Ovary (tissue), 3 donors: ENCODE measurements around the gene SUCLG1.

ENCODE experiments used
- POLR2A ChIP-seq: fragments of 450-650 bp; IDR thresholded peaks from one replicate; pipeline ENCODE4 v1.6.1; 2017; ENCODE audit warnings: antibody characterized with exemption, mild to moderate bottlenecking, moderate library complexity
- TF ChIP-seq, protein P1 (sequence below), 3 donors: fragments of 450-650 bp in 2 of 3; fragments of 200-600 bp in 1 of 3; IDR thresholded peaks; one replicate each; pipeline versions ENCODE4 v1.5.1 to v1.8.0; 2016 to 2022; ENCODE audit warnings: antibody characterized with exemption in 3 of 3, mild to moderate bottlenecking in 1 of 3
- donor health status: DM: no; HTN: no; CAD: no.

DNA sequence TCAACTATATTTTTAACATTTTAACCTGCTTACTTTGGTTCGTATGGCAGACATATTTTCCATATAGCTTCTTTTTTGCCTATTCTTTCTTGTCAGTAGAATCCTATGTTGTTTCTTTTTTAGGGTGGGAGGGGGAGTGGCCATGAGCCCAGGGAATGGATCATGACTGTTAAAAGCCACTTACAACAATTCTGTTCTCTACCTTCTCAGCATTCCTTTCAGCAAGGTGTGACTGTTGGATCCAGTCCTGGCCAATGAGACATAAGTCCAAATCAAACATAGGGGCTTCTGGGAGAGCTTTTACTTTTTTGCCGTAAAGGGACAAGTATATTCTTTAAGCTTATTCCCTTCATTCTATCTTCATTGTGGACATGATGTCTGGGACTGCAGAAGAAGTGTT is 32.2 kb upstream of the SUCLG1 start:
- TF ChIP-seq POLR2A: no peak
- TF ChIP-seq, protein P1, sequence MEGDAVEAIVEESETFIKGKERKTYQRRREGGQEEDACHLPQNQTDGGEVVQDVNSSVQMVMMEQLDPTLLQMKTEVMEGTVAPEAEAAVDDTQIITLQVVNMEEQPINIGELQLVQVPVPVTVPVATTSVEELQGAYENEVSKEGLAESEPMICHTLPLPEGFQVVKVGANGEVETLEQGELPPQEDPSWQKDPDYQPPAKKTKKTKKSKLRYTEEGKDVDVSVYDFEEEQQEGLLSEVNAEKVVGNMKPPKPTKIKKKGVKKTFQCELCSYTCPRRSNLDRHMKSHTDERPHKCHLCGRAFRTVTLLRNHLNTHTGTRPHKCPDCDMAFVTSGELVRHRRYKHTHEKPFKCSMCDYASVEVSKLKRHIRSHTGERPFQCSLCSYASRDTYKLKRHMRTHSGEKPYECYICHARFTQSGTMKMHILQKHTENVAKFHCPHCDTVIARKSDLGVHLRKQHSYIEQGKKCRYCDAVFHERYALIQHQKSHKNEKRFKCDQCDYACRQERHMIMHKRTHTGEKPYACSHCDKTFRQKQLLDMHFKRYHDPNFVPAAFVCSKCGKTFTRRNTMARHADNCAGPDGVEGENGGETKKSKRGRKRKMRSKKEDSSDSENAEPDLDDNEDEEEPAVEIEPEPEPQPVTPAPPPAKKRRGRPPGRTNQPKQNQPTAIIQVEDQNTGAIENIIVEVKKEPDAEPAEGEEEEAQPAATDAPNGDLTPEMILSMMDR (IDR thresholded peaks at IDR 0.05): no peak
